Measurements from ENCODE around the gene C16orf78.

The C16orf78 gene

GRCh38 chr16:49399594-49400364 is 26.2 kb downstream of the C16orf78 start:
- in situ Hi-C loops (cut with HindIII; ENCODE audit: low sequenced_read_pairs): no loop called here
- TF ChIP-seq, protein P1, sequence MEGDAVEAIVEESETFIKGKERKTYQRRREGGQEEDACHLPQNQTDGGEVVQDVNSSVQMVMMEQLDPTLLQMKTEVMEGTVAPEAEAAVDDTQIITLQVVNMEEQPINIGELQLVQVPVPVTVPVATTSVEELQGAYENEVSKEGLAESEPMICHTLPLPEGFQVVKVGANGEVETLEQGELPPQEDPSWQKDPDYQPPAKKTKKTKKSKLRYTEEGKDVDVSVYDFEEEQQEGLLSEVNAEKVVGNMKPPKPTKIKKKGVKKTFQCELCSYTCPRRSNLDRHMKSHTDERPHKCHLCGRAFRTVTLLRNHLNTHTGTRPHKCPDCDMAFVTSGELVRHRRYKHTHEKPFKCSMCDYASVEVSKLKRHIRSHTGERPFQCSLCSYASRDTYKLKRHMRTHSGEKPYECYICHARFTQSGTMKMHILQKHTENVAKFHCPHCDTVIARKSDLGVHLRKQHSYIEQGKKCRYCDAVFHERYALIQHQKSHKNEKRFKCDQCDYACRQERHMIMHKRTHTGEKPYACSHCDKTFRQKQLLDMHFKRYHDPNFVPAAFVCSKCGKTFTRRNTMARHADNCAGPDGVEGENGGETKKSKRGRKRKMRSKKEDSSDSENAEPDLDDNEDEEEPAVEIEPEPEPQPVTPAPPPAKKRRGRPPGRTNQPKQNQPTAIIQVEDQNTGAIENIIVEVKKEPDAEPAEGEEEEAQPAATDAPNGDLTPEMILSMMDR (IDR thresholded peaks at IDR 0.05; ENCODE audit: low read depth, low read length, missing control alignments): no peak
- no peak for DNase-seq (ENCODE audit: low read depth)
- H3K4me3 ChIP-seq (ENCODE audit: low read depth, low read length): no peak overlapping the region

GRCh38 chr16:49400611-49401010 is 27.0 kb downstream of the C16orf78 start:
- in situ Hi-C loops (cut with HindIII; ENCODE audit: low sequenced_read_pairs): no loop called here
- H3K4me3 ChIP-seq (ENCODE audit: low read depth, low read length): no peak overlapping the region
- TF ChIP-seq, protein P1 (IDR thresholded peaks at IDR 0.05; ENCODE audit: low read depth, low read length, missing control alignments): no peak
- DNase-seq (ENCODE audit: low read depth): no peak

DNA sequence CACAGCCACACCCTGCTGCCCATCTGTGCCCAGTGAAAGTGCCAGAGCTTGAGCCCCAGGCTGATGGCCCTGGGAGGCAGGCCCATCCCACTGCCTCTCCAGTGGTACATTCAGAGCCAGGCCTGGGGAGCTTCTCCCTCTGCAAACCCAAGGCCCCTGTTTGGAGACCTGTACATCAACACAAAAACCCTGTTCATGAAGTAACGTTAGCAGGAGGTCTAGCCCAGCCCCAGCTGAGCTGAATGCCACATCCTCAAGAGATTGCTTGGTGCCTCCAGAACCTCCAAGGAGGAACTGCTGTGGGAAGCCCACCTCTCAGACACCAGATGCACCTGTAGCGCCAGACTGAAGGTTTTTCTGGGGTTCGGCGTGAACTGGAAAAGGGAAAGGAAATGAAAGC is 31.5 kb downstream of the C16orf78 start:
- no peak for DNase-seq (ENCODE audit: low read depth)
- TF ChIP-seq, protein P1 (IDR thresholded peaks at IDR 0.05; ENCODE audit: low read depth, low read length, missing control alignments): no peak
- in situ Hi-C loops (cut with HindIII; ENCODE audit: low sequenced_read_pairs): loop anchor here (5.0 kb wide), 1 partner anchor 517 kb away; no protein-coding TSS in a partner anchor
- H3K4me3 ChIP-seq (ENCODE audit: low read depth, low read length): no peak overlapping the region

GRCh38 chr16:49405530-49405929 is 31.9 kb downstream of the C16orf78 start:
- no peak for DNase-seq (ENCODE audit: low read depth)
- in situ Hi-C loops (cut with HindIII; ENCODE audit: low sequenced_read_pairs): loop anchor here (5.0 kb wide), 1 partner anchor 517 kb away; no protein-coding TSS in a partner anchor
- TF ChIP-seq, protein P1 (IDR thresholded peaks at IDR 0.05; ENCODE audit: low read depth, low read length, missing control alignments): no peak
- H3K4me3 ChIP-seq (ENCODE audit: low read depth, low read length): no peak overlapping the region

DNA sequence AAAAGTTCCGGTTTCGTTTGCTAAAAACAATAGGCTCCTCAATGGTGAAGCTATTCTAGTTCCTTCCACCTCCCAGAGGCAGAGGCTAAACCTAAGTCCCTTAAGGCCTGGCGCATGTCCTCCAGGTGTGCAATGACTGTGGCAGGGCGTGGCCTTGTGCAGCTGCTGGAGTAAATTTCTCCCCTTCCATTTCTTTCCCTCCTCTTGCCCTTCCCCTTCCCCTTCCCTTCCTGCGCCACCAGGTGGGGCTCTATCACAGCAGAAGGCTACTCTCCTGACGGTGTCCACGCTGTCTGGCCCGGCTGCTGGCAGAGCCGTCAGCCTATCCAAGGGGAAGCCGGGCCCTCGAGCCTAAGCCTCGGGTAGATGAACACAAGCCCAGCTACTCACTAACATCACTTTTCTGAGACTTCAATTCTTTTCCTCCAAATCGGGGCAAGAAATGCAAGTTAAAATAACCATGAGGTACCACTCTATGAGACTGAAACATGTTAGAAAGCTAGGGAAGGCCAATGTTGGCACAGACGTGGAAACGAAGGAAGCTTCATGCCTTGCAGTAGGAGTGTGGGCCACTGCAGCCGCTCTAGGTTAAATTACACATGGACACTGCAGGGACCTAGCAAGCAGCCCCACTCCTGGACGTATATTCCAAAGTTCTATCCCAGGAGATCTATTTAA is 34.4 kb downstream of the C16orf78 start:
- TF ChIP-seq, protein P1 (IDR thresholded peaks at IDR 0.05; ENCODE audit: low read depth, low read length, missing control alignments): peak; percentile 91
- peak; percentile 62 for DNase-seq (ENCODE audit: low read depth)
- no peak overlapping the region for H3K4me3 ChIP-seq (ENCODE audit: low read depth, low read length)
- in situ Hi-C loops (cut with HindIII; ENCODE audit: low sequenced_read_pairs): loop anchor here (5.0 kb wide), 1 partner anchor 514 kb away; no protein-coding TSS in a partner anchor

GRCh38 chr16:49409121-49409520 is 35.5 kb downstream of the C16orf78 start:
- H3K4me3 ChIP-seq (ENCODE audit: low read depth, low read length): no peak overlapping the region
- TF ChIP-seq, protein P1 (IDR thresholded peaks at IDR 0.05; ENCODE audit: low read depth, low read length, missing control alignments): no peak
- no peak for DNase-seq (ENCODE audit: low read depth)
- in situ Hi-C loops (cut with HindIII; ENCODE audit: low sequenced_read_pairs): loop anchor here (5.0 kb wide), 1 partner anchor 513 kb away; no protein-coding TSS in a partner anchor

Measured in astrocyte of the cerebellum (primary cell).